ENCODE measurements around the gene USP40.

- TF ChIP-seq FOXM1 (IDR thresholded peaks at IDR 0.05; ENCODE audit: borderline replicate concordance) (no peak), ARNT (IDR thresholded peaks at IDR 0.05) (no peak), BHLHE40 (IDR thresholded peaks at IDR 0.05; ENCODE audit: borderline replicate concordance) (no peak), SUZ12 (IDR thresholded peaks at IDR 0.05) (no peak), HDGF (IDR thresholded peaks at IDR 0.05; ENCODE audit: borderline replicate concordance) (no peak), FOXK2 (IDR thresholded peaks at IDR 0.05) (no peak), FOXA1 (IDR thresholded peaks at IDR 0.05) (no peak), ELF4 (IDR thresholded peaks at IDR 0.05) (no peak), TARDBP (IDR thresholded peaks at IDR 0.05) (no peak), LEF1 (IDR thresholded peaks at IDR 0.05; ENCODE audit: borderline replicate concordance) (no peak), L3MBTL2 (conservative IDR thresholded peaks at IDR 0.05) (no peak), PKNOX1 (IDR thresholded peaks at IDR 0.05) (no peak)
Observed at GRCh38 chr2:233492751-233493150, 73.8 kb downstream of the USP40 start.

Data from HEK293T (cell line).